NCI-H2227 (cell line): ENCODE data around the gene PRKAB2.
"Not testable (repeated sequence)": the region's sequence is repeated elsewhere in the genome, so short reads cannot be mapped to it uniquely, and the experiment has no call there.

Experiments used
- DNase-seq: peaks from one replicate; lab custom pipeline; 2025; ENCODE audit not compliant: unreplicated experiment; lab: John Stamatoyannopoulos, UW

PRKAB2 gene, protein sequence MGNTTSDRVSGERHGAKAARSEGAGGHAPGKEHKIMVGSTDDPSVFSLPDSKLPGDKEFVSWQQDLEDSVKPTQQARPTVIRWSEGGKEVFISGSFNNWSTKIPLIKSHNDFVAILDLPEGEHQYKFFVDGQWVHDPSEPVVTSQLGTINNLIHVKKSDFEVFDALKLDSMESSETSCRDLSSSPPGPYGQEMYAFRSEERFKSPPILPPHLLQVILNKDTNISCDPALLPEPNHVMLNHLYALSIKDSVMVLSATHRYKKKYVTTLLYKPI

GRCh38 chr1:147172168-147173016, at the start of gene PRKAB2:
PRKAB2 (minus strand) TSS chr1:147172470; CDS start chr1:147172144, 326 bp downstream.
- peak; percentile 98 for DNase-seq

GRCh38 chr1:147218606-147219005, 46.3 kb upstream of the PRKAB2 start:
- DNase-seq, result no peak

DNA sequence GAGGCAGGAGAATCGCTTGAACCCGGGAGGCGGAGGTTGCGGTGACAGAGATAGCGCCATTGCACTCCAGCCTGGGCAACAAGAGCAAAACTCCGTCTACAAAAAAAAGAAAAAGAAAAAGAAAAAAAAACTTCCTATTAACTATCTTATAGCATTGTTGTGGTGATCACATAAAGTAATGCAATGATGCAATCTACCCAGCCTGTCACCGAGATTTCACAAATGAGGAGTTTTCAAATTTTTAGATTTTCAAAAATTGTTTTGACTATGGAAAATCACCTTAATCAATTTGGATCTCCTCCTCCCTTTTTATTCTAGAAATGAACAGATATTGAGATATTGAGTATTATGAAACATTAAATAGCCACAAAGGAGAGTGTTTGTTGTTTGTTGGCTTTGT, 44.9 kb upstream of the PRKAB2 start:
- no peak for DNase-seq

GRCh38 chr1:147216124-147216523, 43.9 kb upstream of the PRKAB2 start:
- no peak for DNase-seq

DNA sequence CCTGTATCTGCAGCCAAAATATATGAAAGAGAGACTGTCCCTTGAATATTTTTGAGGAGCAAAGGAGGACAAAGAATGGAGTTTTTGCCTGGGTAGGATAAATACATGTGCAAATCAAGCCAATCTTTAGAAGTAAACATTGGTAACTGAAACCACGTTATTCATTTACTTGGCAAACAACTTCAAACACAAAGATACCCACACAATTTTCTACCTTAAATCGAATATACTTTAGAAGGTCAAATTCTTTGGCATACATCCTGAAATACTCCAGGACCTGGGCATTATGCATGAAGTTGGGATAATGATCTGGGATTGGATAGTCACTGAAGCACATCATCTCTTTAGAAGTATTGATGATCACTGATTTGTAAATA, 43.3 kb upstream of the PRKAB2 start:
- no peak for DNase-seq

DNA sequence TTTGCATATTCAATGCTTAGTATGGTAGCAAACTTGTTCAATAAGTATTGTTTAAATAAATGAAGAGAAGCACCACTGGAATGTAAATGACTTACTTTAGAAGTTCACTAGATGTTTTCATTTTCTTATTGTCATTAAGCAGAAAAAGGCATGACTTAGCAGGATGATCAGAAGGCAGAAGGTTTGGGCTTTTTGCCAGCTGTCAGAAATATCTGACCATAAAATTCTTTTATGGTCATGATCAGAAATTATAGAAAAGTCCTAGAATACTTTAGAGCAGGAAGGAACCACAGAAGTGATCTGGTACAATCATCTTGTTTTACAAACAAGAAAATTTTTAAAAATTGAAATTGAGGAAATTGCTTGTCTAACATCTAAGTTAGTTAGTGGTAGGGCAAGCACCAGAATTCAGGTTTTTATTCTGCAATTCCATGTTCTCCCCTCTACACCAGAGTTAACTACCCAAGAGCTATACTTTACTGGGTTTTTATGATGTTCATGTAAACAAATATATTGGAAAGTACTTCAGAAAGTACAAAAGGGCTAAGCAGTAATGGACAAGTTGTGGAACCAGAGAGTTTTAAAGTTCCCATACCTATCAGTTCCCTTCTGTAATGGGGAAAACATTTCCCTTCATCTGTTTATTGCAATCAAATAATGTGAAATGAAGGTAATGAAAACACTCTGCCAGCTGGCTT, 42.7 kb upstream of the PRKAB2 start:
- no peak for DNase-seq

DNA sequence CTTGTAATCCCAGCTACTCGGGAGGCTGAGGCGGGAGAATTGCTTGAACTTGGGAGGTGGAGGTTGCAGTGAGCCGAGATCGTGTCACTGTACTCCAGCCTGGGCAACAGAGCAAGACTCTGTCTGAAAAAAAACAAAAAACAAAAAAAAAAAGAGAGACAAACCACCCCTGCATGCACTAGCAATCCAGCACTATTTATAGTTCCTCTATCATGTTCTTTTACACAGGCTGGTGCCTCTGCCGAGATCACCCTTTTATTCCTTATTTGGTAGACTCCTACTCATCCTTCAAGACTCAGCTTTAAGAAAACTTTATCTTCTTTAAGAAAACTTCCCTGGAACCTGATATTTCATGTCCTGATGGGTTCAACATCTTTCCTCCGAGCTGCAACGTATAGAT, 42.1 kb upstream of the PRKAB2 start:
- no peak for DNase-seq

DNA sequence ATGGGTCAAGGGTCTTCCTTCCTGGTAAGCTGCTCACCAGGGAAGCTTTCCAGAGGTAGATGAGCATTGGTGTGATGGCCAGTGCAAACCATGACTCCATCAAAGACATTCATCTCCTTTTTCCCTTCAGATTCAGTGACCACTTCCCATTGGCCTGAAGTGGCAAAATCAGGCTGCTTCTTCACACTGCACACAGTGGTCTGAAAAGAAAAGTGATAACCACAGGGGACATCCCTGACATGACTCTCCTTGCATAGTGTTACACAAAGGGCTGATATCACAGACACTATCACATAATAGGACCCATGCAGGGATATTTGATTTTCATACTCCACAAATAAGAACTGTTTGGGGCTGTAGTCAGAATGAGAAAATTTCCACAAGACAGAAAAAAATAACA, 41.0 kb upstream of the PRKAB2 start:
- DNase-seq, result no peak

GRCh38 chr1:147211577-147211976, 39.3 kb upstream of the PRKAB2 start:
- DNase-seq, result no peak

DNA sequence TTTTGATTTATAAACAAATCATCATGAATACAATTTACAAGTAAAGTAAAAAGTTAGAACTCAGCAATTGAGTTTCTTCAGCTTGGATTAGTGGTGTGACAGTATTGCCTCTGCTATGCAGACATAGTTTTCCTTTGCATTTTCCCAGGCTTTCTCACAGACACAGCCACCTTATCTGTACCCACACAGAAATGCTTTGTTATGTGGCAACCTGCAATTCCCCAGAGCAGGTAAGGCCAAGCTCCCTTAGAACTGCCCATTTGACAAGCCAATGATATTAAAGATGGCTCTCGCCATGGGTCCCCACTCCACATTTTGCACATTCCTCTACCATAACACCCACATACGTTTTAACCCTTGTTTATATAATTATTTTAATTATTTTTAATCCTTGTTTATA, 38.7 kb upstream of the PRKAB2 start:
- DNase-seq, result no peak

- DNase-seq, result no peak
These were observed 37.9 kb upstream of the PRKAB2 start for GRCh38 chr1:147209825-147210821.

GRCh38 chr1:147208619-147209018, 36.3 kb upstream of the PRKAB2 start:
- DNase-seq, result no peak

GRCh38 chr1:147207192-147207591, 34.9 kb upstream of the PRKAB2 start:
- no peak for DNase-seq

DNA sequence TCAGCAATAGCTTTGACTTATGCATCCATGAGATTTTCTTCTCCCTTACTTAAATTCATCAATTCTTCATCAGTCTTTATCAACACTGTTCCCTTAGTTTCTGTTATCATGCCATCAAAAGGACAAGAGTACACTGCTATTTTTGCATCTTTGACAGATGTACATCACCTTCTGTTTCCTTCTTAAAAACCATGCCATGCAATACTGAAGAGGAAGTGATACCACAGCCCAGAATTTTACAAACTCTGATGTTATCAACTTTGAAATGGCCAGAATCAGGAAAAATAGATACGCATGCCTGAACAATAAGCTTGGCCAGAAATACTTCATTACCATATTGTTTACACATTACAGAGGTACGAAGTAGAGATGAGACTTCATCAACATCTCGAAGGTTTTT, 31.8 kb upstream of the PRKAB2 start:
- DNase-seq, result no peak

- no peak for DNase-seq
These were observed 30.3 kb upstream of the PRKAB2 start for GRCh38 chr1:147202576-147202975.

DNA sequence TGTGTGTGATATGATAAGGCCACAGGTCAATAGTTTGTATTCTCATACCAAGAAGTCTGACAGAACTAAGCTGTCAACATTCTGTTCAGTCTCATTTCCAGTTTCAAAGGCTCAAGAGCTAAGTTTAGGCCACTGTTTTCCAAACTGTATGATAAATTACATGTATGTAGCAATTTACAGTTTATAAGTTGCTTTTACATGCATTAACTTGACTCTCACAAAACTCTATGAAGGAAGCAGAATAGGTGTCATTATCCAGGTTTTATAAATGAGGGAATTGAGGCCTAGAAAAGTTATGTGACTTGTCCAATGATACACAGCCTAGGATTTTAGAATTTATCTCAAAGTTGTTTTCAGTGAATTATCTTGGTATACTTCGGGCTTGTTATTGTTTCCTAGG, 29.5 kb upstream of the PRKAB2 start:
- DNase-seq, result no peak

DNA sequence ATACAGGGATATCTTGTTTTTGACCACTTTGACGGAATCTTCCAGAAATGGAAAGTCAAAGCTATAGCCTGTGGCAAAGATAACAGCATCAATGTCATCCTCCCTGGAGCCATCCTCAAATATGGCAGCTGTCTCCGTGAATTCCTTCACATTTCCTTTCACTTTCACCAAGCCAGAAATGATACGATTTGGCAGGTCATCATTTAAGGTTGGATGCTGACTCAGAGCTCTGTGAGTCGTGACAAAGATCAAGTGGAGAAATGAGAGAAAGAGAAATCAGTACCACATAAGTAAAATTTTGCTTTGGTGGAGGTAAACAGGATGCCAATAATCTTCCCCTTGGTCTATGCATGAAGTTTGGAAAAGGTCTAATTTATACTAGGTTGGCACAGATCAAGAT, 29.0 kb upstream of the PRKAB2 start:
- DNase-seq, result no peak

GRCh38 chr1:147197324-147197723, 25.1 kb upstream of the PRKAB2 start:
- not testable (repeated sequence) for DNase-seq

- DNase-seq, result no peak
These were observed 17.2 kb upstream of the PRKAB2 start for GRCh38 chr1:147189514-147189913.

DNA sequence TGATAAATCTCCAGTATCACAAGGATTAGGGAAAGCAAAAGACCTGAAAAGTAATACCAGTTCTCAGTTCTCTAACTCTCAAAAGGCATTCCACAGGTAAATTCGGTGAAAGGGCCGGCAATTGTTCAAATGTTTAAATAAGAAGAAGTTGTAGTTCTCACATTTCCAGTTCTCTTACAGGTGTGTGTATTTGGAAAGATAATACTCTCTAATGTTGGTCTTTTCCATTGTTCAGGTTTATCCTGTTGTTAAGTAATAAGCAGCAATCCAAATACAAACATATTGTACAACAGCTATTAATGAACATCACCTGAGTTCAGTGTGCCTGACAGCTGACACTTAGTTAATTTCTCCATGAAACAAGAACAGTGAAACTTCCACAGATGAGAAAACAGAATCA, 13.2 kb upstream of the PRKAB2 start:
- no peak for DNase-seq
